ENCODE results near the gene MYOZ3.

DNA sequence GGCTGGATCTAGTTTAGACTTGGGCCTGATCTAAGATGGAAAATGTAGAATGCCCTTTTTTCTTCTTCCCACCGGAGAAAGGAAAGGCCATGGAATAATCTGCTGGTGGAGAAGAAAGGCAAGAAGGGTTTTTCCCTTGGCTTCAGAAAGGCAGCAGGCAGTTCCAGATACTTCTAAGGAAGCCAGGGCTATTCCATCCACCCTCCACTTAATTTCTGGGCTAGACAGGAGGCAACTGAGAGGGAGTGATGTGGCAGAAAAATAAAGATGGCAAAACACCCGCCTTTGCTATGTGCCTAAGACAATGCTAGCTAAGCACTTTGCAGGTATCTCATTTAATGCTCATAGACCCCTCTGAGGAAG is 9.9 kb downstream of the MYOZ3 start:
- TF ChIP-seq, protein P1, sequence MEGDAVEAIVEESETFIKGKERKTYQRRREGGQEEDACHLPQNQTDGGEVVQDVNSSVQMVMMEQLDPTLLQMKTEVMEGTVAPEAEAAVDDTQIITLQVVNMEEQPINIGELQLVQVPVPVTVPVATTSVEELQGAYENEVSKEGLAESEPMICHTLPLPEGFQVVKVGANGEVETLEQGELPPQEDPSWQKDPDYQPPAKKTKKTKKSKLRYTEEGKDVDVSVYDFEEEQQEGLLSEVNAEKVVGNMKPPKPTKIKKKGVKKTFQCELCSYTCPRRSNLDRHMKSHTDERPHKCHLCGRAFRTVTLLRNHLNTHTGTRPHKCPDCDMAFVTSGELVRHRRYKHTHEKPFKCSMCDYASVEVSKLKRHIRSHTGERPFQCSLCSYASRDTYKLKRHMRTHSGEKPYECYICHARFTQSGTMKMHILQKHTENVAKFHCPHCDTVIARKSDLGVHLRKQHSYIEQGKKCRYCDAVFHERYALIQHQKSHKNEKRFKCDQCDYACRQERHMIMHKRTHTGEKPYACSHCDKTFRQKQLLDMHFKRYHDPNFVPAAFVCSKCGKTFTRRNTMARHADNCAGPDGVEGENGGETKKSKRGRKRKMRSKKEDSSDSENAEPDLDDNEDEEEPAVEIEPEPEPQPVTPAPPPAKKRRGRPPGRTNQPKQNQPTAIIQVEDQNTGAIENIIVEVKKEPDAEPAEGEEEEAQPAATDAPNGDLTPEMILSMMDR (conservative IDR thresholded peaks at IDR 0.05; ENCODE audit: low read depth, low read length), result no peak
- TF ChIP-seq EZH2 (IDR thresholded peaks at IDR 0.05; ENCODE audit: low read length, unreplicated experiment), result no peak

Measured in PC-3 (cell line).